ENCODE results near the gene MACIR. TPM values are rescaled to one million over a fixed set of nuclear protein-coding genes. Genes with fewer than 3 reads are reported as not detected.

The MACIR gene
- total RNA-seq, 1 experiment from 2014 or later, result 25.2 TPM

GRCh38 chr5:103247118-103247517 is 11.4 kb upstream of the MACIR start:
- H3K9me3 Mint-ChIP-seq (ENCODE audit: low read depth, unreplicated experiment), result no peaks in the 10 kb centered on the region
- H3K4me3 Mint-ChIP-seq (ENCODE audit: low read depth, unreplicated experiment), result no peak overlapping the region
- no TSS peak for BruUV-seq (replicated peaks)
- intact Hi-C loops (cut with micrococcal nuclease; ENCODE audit: unreplicated experiment), result no loop called here
- CTCF ChIA-PET, result interaction anchor here (0.9 kb wide), 1 partner anchor 146 kb away, joined by 7 read pairs; no protein-coding TSS in a partner anchor
- DNase-seq, result no peak
- no peaks in the 10 kb centered on the region for H3K27me3 Mint-ChIP-seq (ENCODE audit: unreplicated experiment)
- no peaks in the 10 kb centered on the region for H3K4me1 Mint-ChIP-seq (ENCODE audit: low read depth, unreplicated experiment)
- H3K36me3 Mint-ChIP-seq (ENCODE audit: insufficient read depth, unreplicated experiment), result no peaks in the 10 kb centered on the region
- no peak overlapping the region for H3K27ac Mint-ChIP-seq (ENCODE audit: unreplicated experiment)
- no peak for TF ChIP-seq CTCF (IDR thresholded peaks at IDR 0.05; ENCODE audit: unreplicated experiment)

GRCh38 chr5:103249068-103249467 is 9.5 kb upstream of the MACIR start:
- no peak for TF ChIP-seq CTCF (IDR thresholded peaks at IDR 0.05; ENCODE audit: unreplicated experiment)
- Mint-ChIP-seq H3K4me3 (ENCODE audit: low read depth, unreplicated experiment) (no peak overlapping the region), H3K4me1 (ENCODE audit: low read depth, unreplicated experiment) (no peaks in the 10 kb centered on the region), H3K27ac (ENCODE audit: unreplicated experiment) (no peak overlapping the region), H3K27me3 (ENCODE audit: unreplicated experiment) (no peaks in the 10 kb centered on the region), H3K36me3 (ENCODE audit: insufficient read depth, unreplicated experiment) (no peaks in the 10 kb centered on the region), H3K9me3 (ENCODE audit: low read depth, unreplicated experiment) (no peaks in the 10 kb centered on the region)
- intact Hi-C loops (cut with micrococcal nuclease; ENCODE audit: unreplicated experiment), result no loop called here
- DNase-seq, result no peak
- CTCF ChIA-PET, result no interaction called here
- no TSS peak for BruUV-seq (replicated peaks)

GRCh38 chr5:103254921-103255320 is 3.6 kb upstream of the MACIR start:
- Mint-ChIP-seq H3K4me1 (ENCODE audit: low read depth, unreplicated experiment) (no peaks in the 10 kb centered on the region), H3K27ac (ENCODE audit: unreplicated experiment) (no peak overlapping the region), H3K9me3 (ENCODE audit: low read depth, unreplicated experiment) (no peaks in the 10 kb centered on the region), H3K36me3 (ENCODE audit: insufficient read depth, unreplicated experiment) (peaks cover 19% of the 10 kb centered on the region), H3K4me3 (ENCODE audit: low read depth, unreplicated experiment) (no peak overlapping the region), H3K27me3 (ENCODE audit: unreplicated experiment) (no peaks in the 10 kb centered on the region)
- no TSS peak for BruUV-seq (replicated peaks)
- CTCF ChIA-PET, result no interaction called here
- DNase-seq, result no peak
- intact Hi-C loops (cut with micrococcal nuclease; ENCODE audit: unreplicated experiment), result no loop called here
- TF ChIP-seq CTCF (IDR thresholded peaks at IDR 0.05; ENCODE audit: unreplicated experiment), result no peak

- no peaks in the 10 kb centered on the region for H3K9me3 Mint-ChIP-seq (ENCODE audit: low read depth, unreplicated experiment)
- no peak for TF ChIP-seq CTCF (IDR thresholded peaks at IDR 0.05; ENCODE audit: unreplicated experiment)
- H3K36me3 Mint-ChIP-seq (ENCODE audit: insufficient read depth, unreplicated experiment), result peaks cover 23% of the 10 kb centered on the region
- intact Hi-C loops (cut with micrococcal nuclease; ENCODE audit: unreplicated experiment), result no loop called here
- no peaks in the 10 kb centered on the region for H3K27me3 Mint-ChIP-seq (ENCODE audit: unreplicated experiment)
- CTCF ChIA-PET, result no interaction called here
- H3K4me3 Mint-ChIP-seq (ENCODE audit: low read depth, unreplicated experiment), result no peak overlapping the region
- no peak for DNase-seq
- BruUV-seq (replicated peaks), result no TSS peak
- H3K27ac Mint-ChIP-seq (ENCODE audit: unreplicated experiment), result no peak overlapping the region
- H3K4me1 Mint-ChIP-seq (ENCODE audit: low read depth, unreplicated experiment), result peaks cover 3% of the 10 kb centered on the region
Measured at GRCh38 chr5:103255691-103256090, 2.9 kb upstream of the MACIR start.
